DMS79 treated with DMSO at 0.1 percent for 48 hours (cell line): ENCODE results near the gene LMTK2.

ENCODE experiments used
- DNase-seq: peaks from one replicate; lab custom pipeline; 2025; lab: John Stamatoyannopoulos, UW

LMTK2 gene

DNA sequence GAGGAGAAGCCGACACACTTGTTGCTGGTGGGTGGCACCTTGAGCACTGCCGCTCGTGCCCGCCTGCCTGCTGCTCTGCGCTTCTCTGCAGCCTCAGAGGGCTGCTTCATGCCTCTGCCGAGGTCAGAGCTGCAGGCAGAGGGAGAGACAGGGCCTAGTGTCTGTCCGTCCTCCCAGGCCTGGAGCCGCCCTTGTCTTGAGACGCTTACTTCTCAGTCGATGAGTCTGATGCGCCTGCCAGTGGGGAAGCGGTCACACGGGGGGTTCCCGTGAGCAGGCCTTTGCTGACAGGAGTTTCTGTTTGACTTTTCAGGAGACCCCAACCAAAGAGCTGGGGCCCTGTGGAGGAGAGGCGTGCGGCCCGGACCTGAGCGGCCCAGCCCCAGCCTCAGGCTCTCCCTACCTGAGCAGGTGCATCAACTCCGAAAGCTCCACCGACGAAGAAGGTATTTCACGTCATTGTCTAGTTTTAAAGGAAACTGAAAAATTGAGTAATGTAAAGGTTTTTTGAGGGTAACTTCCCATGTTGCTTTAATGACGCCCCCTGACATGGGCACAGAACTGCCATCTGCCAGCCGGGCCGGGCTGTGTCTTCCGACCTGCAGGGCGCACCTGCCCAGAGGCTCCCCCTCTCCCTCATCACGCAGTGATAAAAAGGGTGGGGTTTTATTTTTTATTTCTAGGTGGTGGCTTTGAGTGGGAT lies 96.8 kb downstream of the LMTK2 start:
- DNase-seq, result no peak

DNA sequence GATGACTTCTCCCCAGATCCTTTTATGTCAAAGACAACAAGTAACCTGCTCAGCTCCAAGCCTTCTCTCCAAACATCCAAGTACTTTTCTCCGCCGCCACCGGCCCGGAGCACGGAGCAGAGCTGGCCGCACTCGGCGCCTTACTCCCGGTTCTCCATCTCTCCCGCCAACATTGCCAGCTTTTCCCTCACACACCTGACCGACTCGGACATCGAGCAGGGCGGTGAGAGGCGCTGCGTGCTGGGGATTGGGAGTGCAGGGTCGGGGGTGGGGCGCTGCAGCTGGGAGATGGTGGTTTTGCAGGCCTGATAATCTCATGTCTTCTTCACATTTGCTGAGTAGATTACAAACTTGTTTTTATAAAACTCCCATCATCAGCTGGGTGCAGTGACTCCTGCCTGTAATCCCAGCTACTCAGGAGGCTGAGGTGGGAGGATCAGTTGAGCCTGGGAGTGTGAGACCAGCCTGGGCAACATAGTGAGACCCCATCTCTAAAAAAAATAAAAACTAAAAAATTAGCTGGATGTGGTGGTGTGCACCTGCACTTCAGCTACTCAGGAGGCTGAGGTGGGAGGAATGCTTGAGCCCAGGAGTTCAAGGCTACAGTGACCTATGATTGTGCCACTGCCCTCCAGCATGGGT lies 97.4 kb downstream of the LMTK2 start:
- DNase-seq, result no peak

DNA sequence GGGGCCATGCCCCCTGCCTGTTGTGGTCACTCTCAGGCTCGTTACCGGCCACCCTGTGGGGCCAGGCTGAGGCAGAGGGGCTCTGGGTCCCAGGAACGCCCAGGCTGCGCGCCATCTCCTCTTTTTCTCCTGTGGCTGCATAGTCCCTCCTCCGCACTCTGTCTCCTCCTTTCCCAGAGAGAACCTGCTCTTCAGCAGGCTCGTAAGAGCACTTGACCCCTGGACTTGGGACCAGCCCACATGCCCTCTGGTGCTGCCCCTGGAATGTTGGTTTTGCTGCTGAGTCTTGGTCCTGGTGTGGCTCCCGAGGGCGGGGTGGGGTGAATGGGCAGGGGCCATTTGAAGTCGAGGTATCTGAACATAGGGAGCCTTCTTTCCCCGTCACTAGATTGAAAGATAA lies 98.0 kb downstream of the LMTK2 start:
- no peak for DNase-seq

DNA sequence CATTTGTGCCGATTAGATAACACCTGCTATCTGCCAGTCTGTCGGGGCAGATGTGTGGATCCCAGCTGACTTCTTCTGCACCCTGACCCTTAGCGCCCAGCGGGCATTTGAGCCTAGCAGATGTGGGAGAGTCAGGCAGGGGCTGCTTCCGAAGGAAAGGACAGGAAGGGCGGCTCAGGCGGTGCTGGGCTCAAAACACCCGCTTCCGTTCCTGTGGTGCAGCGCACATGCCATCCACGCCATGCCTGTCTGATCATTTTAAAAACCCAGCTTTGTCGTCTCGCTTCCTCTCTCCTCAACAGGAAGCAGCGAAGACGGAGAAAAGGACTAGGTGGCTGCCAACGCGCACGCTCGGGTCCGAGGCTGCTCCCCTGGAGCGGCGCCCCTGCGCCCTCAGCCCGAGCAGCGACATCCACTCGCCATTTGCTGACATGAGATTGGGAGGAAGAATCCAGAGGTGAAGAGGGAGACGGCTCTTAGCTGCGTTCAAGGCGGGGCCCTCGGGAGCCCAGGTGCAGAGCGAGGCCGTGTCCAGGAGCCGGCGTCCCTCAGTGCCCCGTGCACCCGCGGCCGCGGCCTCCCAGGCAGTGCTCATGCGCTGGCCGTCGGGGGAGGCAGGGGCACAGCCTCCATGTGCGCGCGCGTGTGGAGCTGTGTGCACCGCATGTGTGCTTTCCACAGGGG lies 98.6 kb downstream of the LMTK2 start:
- no peak for DNase-seq

GRCh38 chr7:98206451-98207330 lies 100.0 kb downstream of the LMTK2 start:
- DNase-seq, result no peak

DNA sequence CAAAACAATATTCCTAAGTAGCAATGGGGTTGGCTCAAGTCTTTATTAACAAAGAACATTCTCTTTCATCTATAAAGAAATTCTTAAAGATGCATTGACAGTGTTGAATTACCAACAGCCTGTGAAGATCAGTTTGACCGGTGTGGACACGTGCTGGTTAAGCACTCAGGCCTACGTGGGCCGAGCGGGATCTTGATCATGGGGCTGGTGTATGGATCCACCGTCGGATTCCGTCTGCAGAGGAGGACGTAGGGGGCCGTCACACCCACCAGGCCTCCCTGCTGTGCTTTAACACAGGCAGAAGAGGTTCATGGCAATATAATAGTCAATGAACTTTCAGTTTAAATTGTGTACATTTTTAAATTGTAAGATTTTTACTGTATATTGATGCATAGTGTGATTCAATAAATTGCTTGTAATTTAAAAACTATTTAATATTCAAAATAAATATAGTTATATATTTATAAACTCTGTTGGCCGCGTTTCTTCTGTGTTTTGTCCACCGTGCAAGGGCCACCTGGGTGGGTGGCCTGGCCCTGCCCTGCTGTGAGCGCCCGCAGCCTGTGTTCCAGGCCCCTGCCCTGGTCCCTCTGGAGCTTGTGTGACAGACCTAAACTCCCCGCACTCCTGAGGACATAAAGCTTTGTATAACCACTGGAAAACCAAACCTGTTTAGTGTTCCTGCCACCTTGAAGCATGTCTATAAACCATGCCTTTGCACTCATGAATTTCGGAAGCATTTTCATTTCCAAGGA lies 102.7 kb downstream of the LMTK2 start:
- no peak for DNase-seq

GRCh38 chr7:98210513-98211220 lies 104.0 kb downstream of the LMTK2 start:
- DNase-seq, result peak; percentile 17

GRCh38 chr7:98211221-98211675 lies 104.6 kb downstream of the LMTK2 start, which contains the start of gene BHLHA15:
Gene BHLHA15, plus strand, starts transcription at chr7:98211439. Its CDS starts 871 bp downstream, at chr7:98212310.
- peak; percentile 10 for DNase-seq

DNA sequence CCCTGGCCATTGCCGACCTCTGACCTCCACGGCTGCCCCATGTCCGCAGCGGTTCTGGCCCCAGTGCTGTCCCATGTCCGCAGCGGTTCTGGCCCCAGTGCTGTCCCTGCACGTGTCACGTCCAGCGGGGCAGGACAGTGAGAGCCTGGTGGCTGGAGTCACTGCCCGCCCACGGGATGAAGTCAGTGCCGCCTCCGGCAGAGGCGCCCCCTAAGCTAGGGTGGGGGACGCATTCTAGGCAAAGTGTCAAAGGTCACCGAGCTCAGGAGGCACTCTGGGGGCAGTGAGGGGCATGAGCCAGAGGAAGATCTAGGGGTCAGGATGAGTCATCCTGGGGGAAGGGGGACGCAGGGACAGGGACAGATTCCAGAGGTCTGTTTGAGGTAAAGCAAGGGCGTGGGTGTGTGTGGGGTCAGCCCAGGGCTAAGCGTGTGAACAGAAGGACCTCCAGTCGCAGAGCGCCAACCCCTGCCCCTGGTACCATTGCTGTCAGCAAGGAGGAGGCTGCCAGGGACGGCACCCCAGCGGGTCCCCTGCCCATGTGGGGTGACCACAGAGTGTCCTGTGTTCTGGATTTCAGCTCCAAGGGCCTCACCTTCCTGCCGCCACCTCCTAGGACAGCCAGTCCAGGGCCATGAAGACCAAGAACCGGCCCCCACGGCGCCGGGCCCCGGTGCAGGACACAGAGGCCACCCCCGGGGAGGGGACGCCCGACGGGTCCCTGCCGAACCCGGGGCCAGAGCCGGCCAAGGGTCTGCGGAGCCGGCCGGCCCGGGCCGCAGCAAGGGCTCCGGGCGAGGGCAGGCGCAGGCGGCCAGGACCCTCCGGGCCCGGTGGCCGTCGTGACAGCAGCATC lies 105.2 kb downstream of the LMTK2 start:
- no peak for DNase-seq

- no peak for DNase-seq
Measured at GRCh38 chr7:98212532-98213041, 105.9 kb downstream of the LMTK2 start.

- DNase-seq, result no peak
Measured at GRCh38 chr7:98213296-98213887, 106.7 kb downstream of the LMTK2 start.

- DNase-seq, result no peak
Measured at GRCh38 chr7:98213888-98214810, 107.5 kb downstream of the LMTK2 start.

DNA sequence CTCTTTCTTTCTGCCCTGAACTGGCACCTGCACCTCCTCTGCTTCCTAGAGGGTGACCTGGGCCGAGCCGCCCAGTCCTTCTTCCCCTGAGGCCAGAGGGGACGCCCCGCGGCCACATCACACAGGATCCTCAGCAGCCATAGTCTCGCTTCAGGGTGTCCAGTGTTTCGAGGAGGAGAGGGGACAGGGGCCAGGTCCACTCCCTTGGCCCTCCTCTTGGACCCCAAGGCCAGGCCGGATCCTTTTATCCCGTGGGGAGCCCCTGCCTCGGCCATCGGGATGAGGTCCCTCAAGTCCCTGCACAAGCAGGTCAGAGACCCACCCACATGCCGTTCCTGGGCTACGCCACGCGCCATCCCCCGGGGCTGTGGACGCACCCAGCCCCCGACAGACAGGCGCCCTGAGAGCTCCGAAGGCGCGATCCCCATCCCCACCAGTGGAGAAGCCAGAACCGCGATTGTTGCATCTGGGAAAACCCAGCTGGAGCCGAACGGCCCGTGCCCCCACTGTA lies 108.2 kb downstream of the LMTK2 start:
- DNase-seq, result no peak

DNA sequence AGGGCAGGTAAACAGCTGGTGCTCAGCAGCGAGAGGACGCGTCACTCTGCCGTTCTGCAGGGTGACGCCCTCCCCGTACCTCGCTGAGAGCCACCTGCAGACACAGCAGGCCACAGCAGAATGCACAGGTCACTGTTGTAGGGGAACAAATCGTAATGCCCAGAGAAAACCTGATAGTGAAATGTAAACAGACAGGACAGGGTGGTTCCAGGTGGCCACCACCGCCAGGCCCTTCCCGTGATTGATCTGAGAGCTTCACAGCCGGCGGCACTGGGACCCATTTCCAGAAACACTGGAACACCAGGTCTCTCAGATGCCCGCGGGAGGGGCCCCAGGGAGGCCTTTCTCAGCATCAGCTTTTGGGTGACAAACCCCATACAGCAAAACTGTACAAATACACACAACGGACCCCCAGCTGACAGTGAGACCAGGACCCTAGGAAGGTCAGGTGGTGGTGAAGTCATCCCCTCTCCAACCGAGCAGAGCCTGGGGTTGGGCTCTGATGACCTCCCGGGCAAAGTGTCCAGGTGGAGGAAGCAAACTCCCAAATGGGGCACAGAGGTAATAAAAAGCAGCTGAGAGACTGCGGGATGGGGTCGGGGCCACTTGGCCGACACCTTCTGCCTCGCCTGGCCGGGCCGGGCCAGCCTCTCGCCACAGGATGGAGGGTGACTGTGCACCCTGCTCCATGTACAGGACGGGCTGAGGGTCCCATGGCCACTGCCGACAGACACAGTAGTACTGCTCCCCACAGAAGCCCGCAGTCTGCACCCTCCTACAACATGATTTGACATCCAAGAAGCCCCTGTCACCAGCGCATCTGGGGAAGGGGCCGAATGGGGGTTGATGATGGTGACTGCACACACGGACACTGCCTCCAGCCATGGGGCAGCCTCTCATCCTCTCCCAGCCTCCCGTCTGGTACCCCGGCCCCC lies 109.2 kb downstream of the LMTK2 start:
- no peak for DNase-seq

DNA sequence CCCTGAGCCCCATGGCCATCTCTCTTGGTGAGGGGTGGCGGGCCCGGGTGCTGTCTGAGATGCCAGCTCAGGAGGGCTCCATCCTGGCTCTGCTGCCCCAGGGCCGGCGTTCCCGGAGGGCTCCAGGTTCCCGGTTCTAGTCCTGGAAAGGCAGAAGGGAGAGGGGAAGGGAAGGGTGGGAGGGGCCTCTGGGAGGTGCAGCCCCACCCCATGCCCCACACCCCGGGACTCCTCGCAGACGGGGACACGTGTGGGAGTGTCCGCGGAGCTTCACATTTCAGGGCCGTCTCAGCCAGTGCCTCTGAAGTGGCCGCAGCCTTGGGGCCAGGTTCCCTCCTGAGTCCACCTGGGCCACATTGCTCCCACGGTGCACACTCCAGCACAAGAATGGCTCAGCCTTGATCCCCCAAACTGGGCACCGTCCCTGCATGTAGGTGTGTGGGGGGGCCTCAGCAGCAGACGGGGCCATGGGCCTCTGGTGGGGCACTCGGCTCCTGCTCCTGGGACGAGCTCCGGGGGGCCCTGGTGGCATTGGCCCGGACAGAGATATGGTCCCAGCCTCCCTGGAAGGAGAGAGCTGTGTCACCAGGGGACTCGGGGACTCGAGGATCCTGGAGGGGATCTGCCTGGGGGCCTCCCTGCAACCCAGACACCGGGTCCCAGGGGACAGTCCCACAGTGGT lies 110.4 kb downstream of the LMTK2 start:
- no peak for DNase-seq
